Neutrophil (primary cell): ENCODE data around the gene SLC44A4.

Source experiments
- H3K27ac ChIP-seq: fragments of 200-600 bp; sonication (generic); 2 replicates; pipeline ENCODE4 v1.5.1; 2016; ENCODE audit warnings: mild to moderate bottlenecking, moderate library complexity
- H3K27me3 ChIP-seq: fragments of 200-600 bp; sonication (generic); 2 replicates; pipeline ENCODE4 v1.6.0; 2016; ENCODE audit warnings: mild to moderate bottlenecking
- H3K36me3 ChIP-seq: fragments of 200-600 bp; sonication (generic); 2 replicates; pipeline ENCODE4 v1.5.1; 2017
- H3K4me1 ChIP-seq, 2 experiments: fragments of 200-600 bp in 1 of 2; sonication (generic) in 1 of 2; 1 replicate in 1 of 2; 2 replicates in 1 of 2; pipeline versions ENCODE4 v1.5.1 to v1.6.1; 2013 to 2016; ENCODE audit warnings: low read depth in 1 of 2, low read length in 1 of 2, mild to moderate bottlenecking in 1 of 2, moderate library complexity in 1 of 2; ENCODE audit not compliant: control insufficient read depth in 1 of 2, insufficient read depth in 1 of 2
- H3K4me3 ChIP-seq, 2 experiments: fragments of 200-600 bp in 1 of 2; sonication (generic) in 1 of 2; 1 replicate in 1 of 2; 2 replicates in 1 of 2; pipeline ENCODE4 v1.5.1; 2013 to 2016; ENCODE audit warnings: low read depth in 1 of 2, low read length in 1 of 2, mild to moderate bottlenecking in 1 of 2, moderate library complexity in 1 of 2
- H3K9me3 ChIP-seq: fragments of 200-600 bp; sonication (generic); 2 replicates; pipeline ENCODE4 v1.5.1; 2016
- CTCF ChIP-seq: fragments of 200-600 bp; sonication (generic); IDR thresholded peaks from 2 replicates; pipeline ENCODE4 v1.5.1; 2016; ENCODE audit warnings: antibody characterized with exemption

SLC44A4 gene

DNA sequence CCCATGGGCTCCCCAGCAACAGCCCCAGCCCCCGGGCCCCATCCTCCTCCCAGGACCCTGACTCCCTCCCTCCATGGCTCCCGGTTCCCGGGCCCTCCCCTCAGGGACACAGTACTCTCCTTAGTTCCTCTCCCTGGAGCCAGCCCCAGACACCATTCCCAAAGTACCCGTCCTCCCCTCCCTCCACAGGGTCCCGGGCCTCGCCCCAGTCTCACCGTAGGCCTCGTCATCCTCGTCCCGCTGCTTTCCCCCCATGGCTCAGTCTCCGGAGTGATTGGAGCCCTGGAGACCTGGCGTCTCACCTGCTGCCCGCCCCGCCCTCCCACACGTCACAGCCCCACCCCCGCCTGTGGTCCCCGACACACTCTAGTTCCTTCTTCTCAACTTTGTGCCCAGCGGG lies at the start of gene SLC44A4:
Gene SLC44A4 (minus strand): TSS at position 272 of the 400 bp plus-strand sequence. CDS start 17 bp downstream, at position 255.
- peaks cover 41% of the 10 kb centered on the region for H3K36me3 ChIP-seq
- H3K27ac ChIP-seq, result no peak within 1 kb of the TSS
- H3K4me1 ChIP-seq, result no peaks in the 10 kb centered on the region
- H3K4me3 ChIP-seq, result no peak within 1 kb of the TSS
- TF ChIP-seq CTCF, result no peak
- no peaks in the 10 kb centered on the region for H3K9me3 ChIP-seq
- no peaks in the 10 kb centered on the region for H3K27me3 ChIP-seq

GRCh38 chr6:31928672-31928939 lies 49.8 kb upstream of the SLC44A4 start:
- no peaks in the 10 kb centered on the region for H3K9me3 ChIP-seq
- H3K4me3 ChIP-seq, result no peak overlapping the region
- no peaks in the 10 kb centered on the region for H3K36me3 ChIP-seq
- H3K4me1 ChIP-seq, result no peaks in the 10 kb centered on the region
- TF ChIP-seq CTCF, result no peak
- H3K27me3 ChIP-seq, result peaks cover 17% of the 10 kb centered on the region
- no peak overlapping the region for H3K27ac ChIP-seq

GRCh38 chr6:31927863-31928671 lies 49.3 kb upstream of the SLC44A4 start:
- peaks cover 17% of the 10 kb centered on the region for H3K27me3 ChIP-seq
- no peak overlapping the region for H3K4me3 ChIP-seq
- no peaks in the 10 kb centered on the region for H3K4me1 ChIP-seq
- no peak overlapping the region for H3K27ac ChIP-seq
- H3K9me3 ChIP-seq, result no peaks in the 10 kb centered on the region
- no peak for TF ChIP-seq CTCF
- no peaks in the 10 kb centered on the region for H3K36me3 ChIP-seq

GRCh38 chr6:31927242-31927862 lies 48.6 kb upstream of the SLC44A4 start, which contains the start of gene C2:
Gene C2, plus strand, starts transcription at chr6:31927717. Its CDS starts 36 bp downstream, at chr6:31927753.
- Histone ChIP-seq H3K27me3 (peaks cover 17% of the 10 kb centered on the region), H3K4me1 (no peaks in the 10 kb centered on the region), H3K9me3 (no peaks in the 10 kb centered on the region), H3K36me3 (no peaks in the 10 kb centered on the region), H3K27ac (no peak within 1 kb of the TSS), H3K4me3 (no peak within 1 kb of the TSS)
- no peak for TF ChIP-seq CTCF

- no peak for TF ChIP-seq CTCF
- Histone ChIP-seq H3K9me3 (no peaks in the 10 kb centered on the region), H3K4me1 (no peaks in the 10 kb centered on the region), H3K27me3 (peaks cover 10% of the 10 kb centered on the region), H3K27ac (no peak overlapping the region), H3K36me3 (no peaks in the 10 kb centered on the region), H3K4me3 (no peak overlapping the region)
Observed at GRCh38 chr6:31922942-31923341, 44.1 kb upstream of the SLC44A4 start.
